ENCODE measurements around the gene HES2.
"Not testable (repeated sequence)": the region's sequence is repeated elsewhere in the genome, so short reads cannot be mapped to it uniquely, and the experiment has no call there.

HES2 gene

GRCh38 chr1:6443339-6444115 lies 23.8 kb upstream of the HES2 start:
- no peaks in the 10 kb centered on the region for H3K36me3 ChIP-seq (ENCODE audit: control insufficient read depth, low read depth, low read length)
- peaks cover 5% of the 10 kb centered on the region for H3K4me1 ChIP-seq (ENCODE audit: control insufficient read depth, low read depth, low read length)
- peaks cover 26% of the 10 kb centered on the region for H3K27me3 ChIP-seq (ENCODE audit: control insufficient read depth, insufficient read depth, low read length)
- no peak overlapping the region for H3K4me3 ChIP-seq (ENCODE audit: low read length)
- H3K9ac ChIP-seq (ENCODE audit: low read length): no peak overlapping the region
- H3K27ac ChIP-seq (ENCODE audit: low read length): no peak overlapping the region
- no peaks in the 10 kb centered on the region for H3K9me3 ChIP-seq (ENCODE audit: control insufficient read depth, low read depth, low read length)

- Histone ChIP-seq H3K9me3 (ENCODE audit: control insufficient read depth, low read depth, low read length) (no peaks in the 10 kb centered on the region), H3K36me3 (ENCODE audit: control insufficient read depth, low read depth, low read length) (no peaks in the 10 kb centered on the region), H3K9ac (ENCODE audit: low read length) (no peak overlapping the region), H3K4me3 (ENCODE audit: low read length) (no peak overlapping the region), H3K4me1 (ENCODE audit: control insufficient read depth, low read depth, low read length) (peaks cover 2% of the 10 kb centered on the region), H3K27me3 (ENCODE audit: control insufficient read depth, insufficient read depth, low read length) (peaks cover 26% of the 10 kb centered on the region), H3K27ac (ENCODE audit: low read length) (no peak overlapping the region)
Observed at GRCh38 chr1:6441586-6441985, 21.9 kb upstream of the HES2 start.

GRCh38 chr1:6440198-6441126 lies 20.7 kb upstream of the HES2 start:
- Histone ChIP-seq H3K27ac (ENCODE audit: low read length) (no peak overlapping the region), H3K4me1 (ENCODE audit: control insufficient read depth, low read depth, low read length) (no peaks in the 10 kb centered on the region), H3K9ac (ENCODE audit: low read length) (no peak overlapping the region), H3K9me3 (ENCODE audit: control insufficient read depth, low read depth, low read length) (no peaks in the 10 kb centered on the region), H3K36me3 (ENCODE audit: control insufficient read depth, low read depth, low read length) (no peaks in the 10 kb centered on the region), H3K27me3 (ENCODE audit: control insufficient read depth, insufficient read depth, low read length) (peaks cover 26% of the 10 kb centered on the region), H3K4me3 (ENCODE audit: low read length) (peak overlapping the region; percentile 37)

- no peaks in the 10 kb centered on the region for H3K4me1 ChIP-seq (ENCODE audit: control insufficient read depth, low read depth, low read length)
- no peaks in the 10 kb centered on the region for H3K36me3 ChIP-seq (ENCODE audit: control insufficient read depth, low read depth, low read length)
- H3K9ac ChIP-seq (ENCODE audit: low read length): no peak overlapping the region
- peaks cover 26% of the 10 kb centered on the region for H3K27me3 ChIP-seq (ENCODE audit: control insufficient read depth, insufficient read depth, low read length)
- no peaks in the 10 kb centered on the region for H3K9me3 ChIP-seq (ENCODE audit: control insufficient read depth, low read depth, low read length)
- H3K27ac ChIP-seq (ENCODE audit: low read length): no peak overlapping the region
- H3K4me3 ChIP-seq (ENCODE audit: low read length): no peak overlapping the region
Observed at GRCh38 chr1:6438047-6438525, 18.4 kb upstream of the HES2 start.

- not testable (repeated sequence) for H3K4me1 ChIP-seq (ENCODE audit: control insufficient read depth, low read depth, low read length); H3K27ac ChIP-seq (ENCODE audit: low read length); H3K9ac ChIP-seq (ENCODE audit: low read length); H3K9me3 ChIP-seq (ENCODE audit: control insufficient read depth, low read depth, low read length); H3K36me3 ChIP-seq (ENCODE audit: control insufficient read depth, low read depth, low read length); H3K4me3 ChIP-seq (ENCODE audit: low read length)
- peaks cover 26% of the 10 kb centered on the region for H3K27me3 ChIP-seq (ENCODE audit: control insufficient read depth, insufficient read depth, low read length)
Observed at GRCh38 chr1:6437012-6437700, 17.4 kb upstream of the HES2 start.

GRCh38 chr1:6436277-6436676 lies 16.6 kb upstream of the HES2 start:
- not testable (repeated sequence) for H3K4me3 ChIP-seq (ENCODE audit: low read length); H3K9me3 ChIP-seq (ENCODE audit: control insufficient read depth, low read depth, low read length); H3K4me1 ChIP-seq (ENCODE audit: control insufficient read depth, low read depth, low read length); H3K36me3 ChIP-seq (ENCODE audit: control insufficient read depth, low read depth, low read length); H3K27ac ChIP-seq (ENCODE audit: low read length); H3K9ac ChIP-seq (ENCODE audit: low read length)
- H3K27me3 ChIP-seq (ENCODE audit: control insufficient read depth, insufficient read depth, low read length): peaks cover 18% of the 10 kb centered on the region

GRCh38 chr1:6435547-6435946 lies 15.8 kb upstream of the HES2 start:
- H3K4me3 ChIP-seq (ENCODE audit: low read length): no peak overlapping the region
- H3K4me1 ChIP-seq (ENCODE audit: control insufficient read depth, low read depth, low read length): no peaks in the 10 kb centered on the region
- no peak overlapping the region for H3K9ac ChIP-seq (ENCODE audit: low read length)
- no peaks in the 10 kb centered on the region for H3K9me3 ChIP-seq (ENCODE audit: control insufficient read depth, low read depth, low read length)
- H3K27ac ChIP-seq (ENCODE audit: low read length): no peak overlapping the region
- H3K36me3 ChIP-seq (ENCODE audit: control insufficient read depth, low read depth, low read length): no peaks in the 10 kb centered on the region
- H3K27me3 ChIP-seq (ENCODE audit: control insufficient read depth, insufficient read depth, low read length): peaks cover 12% of the 10 kb centered on the region

- Histone ChIP-seq H3K27me3 (ENCODE audit: control insufficient read depth, insufficient read depth, low read length) (peaks cover 12% of the 10 kb centered on the region), H3K9ac (ENCODE audit: low read length) (no peak overlapping the region), H3K4me1 (ENCODE audit: control insufficient read depth, low read depth, low read length) (no peaks in the 10 kb centered on the region), H3K4me3 (ENCODE audit: low read length) (no peak overlapping the region), H3K9me3 (ENCODE audit: control insufficient read depth, low read depth, low read length) (no peaks in the 10 kb centered on the region), H3K36me3 (ENCODE audit: control insufficient read depth, low read depth, low read length) (no peaks in the 10 kb centered on the region), H3K27ac (ENCODE audit: low read length) (no peak overlapping the region)
Observed at GRCh38 chr1:6435129-6435528, 15.4 kb upstream of the HES2 start.

GRCh38 chr1:6434186-6434585 lies 14.5 kb upstream of the HES2 start:
- no peak overlapping the region for H3K27ac ChIP-seq (ENCODE audit: low read length)
- no peak overlapping the region for H3K4me3 ChIP-seq (ENCODE audit: low read length)
- H3K27me3 ChIP-seq (ENCODE audit: control insufficient read depth, insufficient read depth, low read length): peaks cover 5% of the 10 kb centered on the region
- no peaks in the 10 kb centered on the region for H3K36me3 ChIP-seq (ENCODE audit: control insufficient read depth, low read depth, low read length)
- no peaks in the 10 kb centered on the region for H3K9me3 ChIP-seq (ENCODE audit: control insufficient read depth, low read depth, low read length)
- H3K9ac ChIP-seq (ENCODE audit: low read length): no peak overlapping the region
- no peaks in the 10 kb centered on the region for H3K4me1 ChIP-seq (ENCODE audit: control insufficient read depth, low read depth, low read length)

GRCh38 chr1:6431645-6432579 lies 12.2 kb upstream of the HES2 start:
- H3K4me3 ChIP-seq (ENCODE audit: low read length); H3K27ac ChIP-seq (ENCODE audit: low read length): not testable (repeated sequence)

More at GRCh38 chr1:6431645-6432579, 12.2 kb upstream of the HES2 start:
- not testable (repeated sequence) for H3K36me3 ChIP-seq (ENCODE audit: control insufficient read depth, low read depth, low read length); H3K4me1 ChIP-seq (ENCODE audit: control insufficient read depth, low read depth, low read length); H3K9me3 ChIP-seq (ENCODE audit: control insufficient read depth, low read depth, low read length); H3K9ac ChIP-seq (ENCODE audit: low read length)
- peaks cover 12% of the 10 kb centered on the region for H3K27me3 ChIP-seq (ENCODE audit: control insufficient read depth, insufficient read depth, low read length)
